Gastrocnemius medialis (tissue), 4 donors: ENCODE measurements around the gene BTF3.

Experiments
- CTCF ChIP-seq, 5 experiments: fragments of 450-650 bp in 3 of 5; fragments of 200-600 bp in 2 of 5; sonication (generic) in 2 of 5; IDR thresholded peaks in 4 of 5; conservative IDR thresholded peaks in 1 of 5; 1 replicate in 4 of 5; 2 replicates in 1 of 5; pipeline ENCODE4 v1.5.1; 2016 to 2019; ENCODE audit warnings: antibody characterized with exemption in 5 of 5, mild to moderate bottlenecking in 3 of 5, moderate library complexity in 3 of 5
- POLR2A ChIP-seq, 2 donors: fragments of 450-650 bp; IDR thresholded peaks; one replicate each; pipeline ENCODE4 v1.6.1; 2017; ENCODE audit warnings: antibody characterized with exemption in 2 of 2, mild to moderate bottlenecking in 2 of 2, moderate library complexity in 2 of 2

GRCh38 chr5:73487815-73488214, 10.4 kb upstream of the BTF3 start:
- TF ChIP-seq CTCF (IDR thresholded peaks at IDR 0.05 in 4 of 5, conservative IDR thresholded peaks at IDR 0.05 in 1 of 5) (no peak), POLR2A (IDR thresholded peaks at IDR 0.05) (no peak)
